Kidney epithelial cell (primary cell): Measurements from ENCODE around the gene LGI4. TPM values are rescaled to one million over a fixed set of nuclear protein-coding genes. Genes with fewer than 3 reads are reported as not detected.

Experiments used
- DNase-seq: peaks from one replicate; pipeline ENCODE4 v3.0.0-alpha.2; 2010; ENCODE audit warnings: low read depth
- H3K27me3 ChIP-seq: 2 replicates; pipeline ENCODE4 v1.6.0; 2011; ENCODE audit warnings: low read length; ENCODE audit not compliant: control insufficient read depth, insufficient read depth
- H3K36me3 ChIP-seq: 2 replicates; pipeline ENCODE4 v1.5.1; 2011; ENCODE audit warnings: low read length; ENCODE audit not compliant: control insufficient read depth, insufficient read depth
- H3K4me3 ChIP-seq: 2 replicates; pipeline ENCODE4 v1.5.1; 2011; ENCODE audit warnings: low read depth, mild to moderate bottlenecking, control low read depth, low read length
- total RNA-seq: library from RNA; depleted of rRNA; stranded (reverse); fragments of >200 nt; gene quantifications from 2 replicates; pipeline ENCODE4 v1.2.3, GENCODE V29; 2015
- TF ChIP-seq, protein P1 (sequence below): IDR thresholded peaks from 2 replicates; pipeline ENCODE4 v1.5.1; 2011; ENCODE audit warnings: mild to moderate bottlenecking, moderate library complexity, low read length, control low read depth, inconsistent platforms; ENCODE audit not compliant: insufficient read depth, poor library complexity, severe bottlenecking

The LGI4 gene
- total RNA-seq, 1 donor from 2014 or later, result not detected

DNA sequence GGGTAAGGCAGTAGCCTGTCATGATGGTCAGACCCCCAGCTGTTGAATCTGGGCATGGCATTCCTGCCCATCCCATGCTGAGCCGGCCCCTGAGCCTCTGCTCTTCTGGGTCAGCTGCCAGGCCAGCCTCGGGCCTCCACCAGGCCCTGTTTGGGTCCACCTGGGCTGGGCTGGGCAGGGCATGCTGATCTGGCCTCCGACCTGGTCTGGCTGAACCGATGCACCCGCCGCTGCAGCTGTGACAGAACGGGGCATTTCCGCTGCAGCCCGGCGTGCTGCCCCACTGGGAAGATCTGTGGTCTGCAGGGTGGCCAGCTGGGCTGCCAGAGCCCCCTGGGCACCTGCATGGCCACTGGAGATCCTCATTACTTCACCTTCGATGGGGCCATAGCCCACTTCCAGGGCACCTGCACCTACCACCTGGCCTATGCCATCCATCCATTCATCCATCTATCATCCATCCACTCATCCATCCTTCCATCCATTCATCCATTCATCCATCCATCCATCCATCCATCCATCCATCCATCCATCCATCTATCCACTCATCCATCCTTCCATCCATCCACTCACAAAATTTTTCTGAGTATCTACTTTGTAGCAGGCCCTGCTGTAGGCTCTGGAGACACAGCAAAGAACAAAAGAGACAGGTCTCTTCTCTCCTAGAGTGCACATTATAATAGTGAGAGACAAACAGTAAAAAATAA lies 40.8 kb downstream of the LGI4 start:
- Histone ChIP-seq H3K4me3 (no peak overlapping the region), H3K36me3 (no peaks in the 10 kb centered on the region), H3K27me3 (peaks cover 10% of the 10 kb centered on the region)
- TF ChIP-seq, protein P1, sequence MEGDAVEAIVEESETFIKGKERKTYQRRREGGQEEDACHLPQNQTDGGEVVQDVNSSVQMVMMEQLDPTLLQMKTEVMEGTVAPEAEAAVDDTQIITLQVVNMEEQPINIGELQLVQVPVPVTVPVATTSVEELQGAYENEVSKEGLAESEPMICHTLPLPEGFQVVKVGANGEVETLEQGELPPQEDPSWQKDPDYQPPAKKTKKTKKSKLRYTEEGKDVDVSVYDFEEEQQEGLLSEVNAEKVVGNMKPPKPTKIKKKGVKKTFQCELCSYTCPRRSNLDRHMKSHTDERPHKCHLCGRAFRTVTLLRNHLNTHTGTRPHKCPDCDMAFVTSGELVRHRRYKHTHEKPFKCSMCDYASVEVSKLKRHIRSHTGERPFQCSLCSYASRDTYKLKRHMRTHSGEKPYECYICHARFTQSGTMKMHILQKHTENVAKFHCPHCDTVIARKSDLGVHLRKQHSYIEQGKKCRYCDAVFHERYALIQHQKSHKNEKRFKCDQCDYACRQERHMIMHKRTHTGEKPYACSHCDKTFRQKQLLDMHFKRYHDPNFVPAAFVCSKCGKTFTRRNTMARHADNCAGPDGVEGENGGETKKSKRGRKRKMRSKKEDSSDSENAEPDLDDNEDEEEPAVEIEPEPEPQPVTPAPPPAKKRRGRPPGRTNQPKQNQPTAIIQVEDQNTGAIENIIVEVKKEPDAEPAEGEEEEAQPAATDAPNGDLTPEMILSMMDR, result no peak
- DNase-seq, result no peak

- H3K36me3 ChIP-seq, result no peaks in the 10 kb centered on the region
- no peak overlapping the region for H3K4me3 ChIP-seq
- DNase-seq, result no peak
- TF ChIP-seq, protein P1, result no peak
- peaks cover 10% of the 10 kb centered on the region for H3K27me3 ChIP-seq
These were observed 41.4 kb downstream of the LGI4 start for GRCh38 chr19:35093430-35093829.

DNA sequence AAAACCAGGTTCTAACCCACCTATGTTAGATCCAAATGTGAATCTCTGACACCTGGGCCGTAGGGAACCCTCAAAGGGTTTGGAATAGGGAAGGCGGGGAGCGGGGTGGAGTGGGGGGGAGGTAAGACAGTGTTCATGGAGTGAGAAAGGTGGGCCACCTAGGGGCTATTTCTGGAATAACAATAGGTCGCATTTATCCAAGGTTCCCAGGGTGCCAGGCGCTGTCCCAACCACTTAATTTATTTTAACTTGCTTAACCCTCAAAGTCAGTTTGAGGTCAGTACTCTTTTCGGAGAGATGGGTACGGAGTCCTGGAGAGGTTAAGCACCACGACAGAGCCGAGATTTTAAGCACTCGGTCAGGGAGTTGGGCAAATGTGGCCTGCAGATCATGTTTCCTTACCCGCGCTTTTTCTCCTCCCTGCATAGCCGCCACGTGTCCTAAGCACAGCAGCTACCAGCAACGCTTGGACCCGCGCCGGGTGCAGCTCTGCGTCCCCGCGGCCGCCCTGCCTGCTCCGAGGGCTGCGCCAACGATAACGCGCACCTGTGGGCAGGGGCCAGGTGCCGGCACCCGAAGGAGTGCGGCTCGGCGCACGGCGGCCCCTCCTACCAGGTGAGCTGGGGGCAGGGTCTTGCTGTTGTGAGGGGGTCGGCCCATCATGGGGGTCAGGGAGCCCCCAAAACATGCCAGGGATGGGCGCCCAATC lies 44.2 kb downstream of the LGI4 start:
- Histone ChIP-seq H3K36me3 (no peaks in the 10 kb centered on the region), H3K27me3 (peaks cover 10% of the 10 kb centered on the region), H3K4me3 (no peak overlapping the region)
- TF ChIP-seq, protein P1, result peak; percentile 61
- DNase-seq, result no peak

- TF ChIP-seq, protein P1, result no peak
- Histone ChIP-seq H3K36me3 (no peaks in the 10 kb centered on the region), H3K27me3 (peaks cover 10% of the 10 kb centered on the region), H3K4me3 (no peak overlapping the region)
- no peak for DNase-seq
These were observed 44.7 kb downstream of the LGI4 start for GRCh38 chr19:35090160-35090505.

DNA sequence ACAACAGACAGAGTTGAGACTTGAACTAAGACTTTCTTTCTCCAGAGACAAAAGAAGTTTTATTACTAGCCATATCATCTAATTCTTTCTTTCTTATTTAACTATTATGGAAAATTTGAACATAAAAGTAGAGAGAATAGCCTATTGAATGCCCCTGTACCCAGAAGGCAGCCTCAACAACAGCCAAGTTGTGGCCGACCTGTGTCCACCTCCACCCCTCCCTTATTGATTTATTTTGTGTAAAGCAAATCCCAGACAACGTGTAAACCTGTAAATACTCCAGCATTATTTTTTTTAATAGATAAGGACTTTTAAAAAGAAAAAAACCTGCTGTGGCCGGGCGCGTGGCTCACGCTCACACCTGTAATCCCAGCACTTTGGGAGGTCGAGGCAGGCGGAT lies 45.3 kb downstream of the LGI4 start:
- peaks cover 10% of the 10 kb centered on the region for H3K27me3 ChIP-seq
- no peak for DNase-seq
- TF ChIP-seq, protein P1, result no peak
- H3K4me3 ChIP-seq, result no peak overlapping the region
- H3K36me3 ChIP-seq, result no peaks in the 10 kb centered on the region
